HG03060 (cell line): ENCODE measurements around the gene SOWAHA.

Experiments
- ATAC-seq: cut with Tn5 transposase; IDR thresholded peaks from one replicate; pipeline ENCODE4 v1.9.1; 2021; ENCODE audit warnings: low read depth, moderate number of reproducible peaks; ENCODE audit not compliant: unreplicated experiment

SOWAHA gene

DNA sequence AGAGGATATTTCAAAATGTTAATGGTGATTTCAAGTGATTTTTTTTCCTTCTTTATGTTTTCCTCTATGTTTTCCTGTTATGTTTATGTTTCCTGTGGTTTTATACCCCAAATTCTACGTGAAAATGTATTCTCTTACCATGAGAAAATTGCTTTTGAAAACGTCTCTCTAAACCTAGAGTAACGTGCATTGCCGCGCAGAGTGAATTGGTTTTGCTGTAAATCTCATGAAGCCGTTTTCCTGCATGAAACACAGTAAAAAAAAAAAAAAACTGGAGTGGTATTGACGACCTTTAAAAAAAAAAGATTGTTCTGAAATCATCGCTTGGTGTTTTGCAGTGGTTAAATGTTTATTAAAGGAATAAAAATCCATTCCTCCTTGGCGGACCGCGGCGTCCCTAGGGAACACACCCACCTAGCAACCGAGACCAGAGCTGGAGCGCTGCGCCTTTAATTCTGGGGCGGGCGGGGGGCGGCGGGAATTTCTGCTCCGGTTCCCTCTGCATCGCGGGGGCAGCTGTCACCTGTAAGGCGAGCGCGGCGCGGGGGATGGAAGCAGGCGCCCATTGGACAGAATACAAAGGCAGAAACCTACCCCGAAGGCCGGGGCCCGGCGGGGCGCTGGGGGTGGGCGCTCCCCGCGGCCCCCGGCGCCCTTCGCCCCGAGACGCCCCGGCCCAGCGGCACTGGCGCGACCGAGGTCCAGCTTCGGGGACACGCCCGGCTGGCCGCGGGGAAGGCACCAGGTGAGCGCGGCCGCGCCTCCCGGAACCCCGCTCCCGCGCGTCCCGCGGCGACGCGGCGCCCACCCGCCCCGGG is at the start of gene SOWAHA:
TSS of gene SOWAHA (plus strand) at position 522 of the 818 bp plus-strand sequence. CDS start 320 bp downstream, outside the sequence.
- ATAC-seq = no peak

DNA sequence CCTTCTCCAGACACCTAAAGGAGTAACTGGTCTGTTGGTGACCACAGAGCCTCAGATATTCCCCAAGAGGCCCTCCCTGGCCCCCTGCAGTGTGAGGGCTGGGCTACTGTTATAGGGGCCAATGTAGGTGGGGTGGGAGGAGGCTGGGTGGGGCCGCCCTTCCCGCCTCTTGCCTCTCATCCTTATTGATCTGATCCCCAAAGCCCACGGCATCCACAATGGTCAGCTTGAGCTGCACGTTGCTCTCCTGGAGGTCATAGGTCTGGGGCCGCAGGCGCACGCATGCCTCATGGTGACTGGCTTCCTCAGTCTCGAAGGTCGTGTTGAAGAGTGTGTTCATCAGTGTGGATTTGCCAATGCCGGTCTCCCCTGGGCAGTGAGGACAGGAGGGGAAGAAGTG is 49.1 kb upstream of the SOWAHA start:
- no peak for ATAC-seq

DNA sequence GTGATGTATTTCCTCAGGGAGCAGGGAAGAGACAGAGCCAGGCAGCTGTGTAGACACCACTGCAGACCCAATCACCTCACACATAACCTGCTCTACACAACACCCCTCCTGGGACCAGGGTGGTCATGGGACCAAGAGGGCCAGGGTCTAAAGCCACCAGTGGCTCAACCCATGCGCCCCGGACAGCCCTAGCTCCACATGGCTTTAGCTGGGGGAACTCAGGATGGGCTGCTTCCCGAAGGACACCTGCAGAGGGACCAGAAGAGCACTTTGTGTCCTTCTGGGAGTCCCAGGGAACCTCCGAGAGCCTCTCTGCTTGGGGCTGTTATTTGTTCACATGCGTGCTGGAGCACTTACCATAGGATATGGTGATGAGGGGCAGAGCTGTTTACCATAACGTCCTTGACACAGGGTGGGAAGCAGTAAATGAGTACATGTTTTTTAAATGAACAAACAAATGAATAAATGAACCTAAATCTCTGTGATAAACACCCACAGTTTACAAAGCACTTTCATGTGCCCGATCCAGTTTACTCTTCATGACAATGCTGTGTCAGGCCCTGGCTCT is 48.3 kb upstream of the SOWAHA start:
- ATAC-seq = no peak

DNA sequence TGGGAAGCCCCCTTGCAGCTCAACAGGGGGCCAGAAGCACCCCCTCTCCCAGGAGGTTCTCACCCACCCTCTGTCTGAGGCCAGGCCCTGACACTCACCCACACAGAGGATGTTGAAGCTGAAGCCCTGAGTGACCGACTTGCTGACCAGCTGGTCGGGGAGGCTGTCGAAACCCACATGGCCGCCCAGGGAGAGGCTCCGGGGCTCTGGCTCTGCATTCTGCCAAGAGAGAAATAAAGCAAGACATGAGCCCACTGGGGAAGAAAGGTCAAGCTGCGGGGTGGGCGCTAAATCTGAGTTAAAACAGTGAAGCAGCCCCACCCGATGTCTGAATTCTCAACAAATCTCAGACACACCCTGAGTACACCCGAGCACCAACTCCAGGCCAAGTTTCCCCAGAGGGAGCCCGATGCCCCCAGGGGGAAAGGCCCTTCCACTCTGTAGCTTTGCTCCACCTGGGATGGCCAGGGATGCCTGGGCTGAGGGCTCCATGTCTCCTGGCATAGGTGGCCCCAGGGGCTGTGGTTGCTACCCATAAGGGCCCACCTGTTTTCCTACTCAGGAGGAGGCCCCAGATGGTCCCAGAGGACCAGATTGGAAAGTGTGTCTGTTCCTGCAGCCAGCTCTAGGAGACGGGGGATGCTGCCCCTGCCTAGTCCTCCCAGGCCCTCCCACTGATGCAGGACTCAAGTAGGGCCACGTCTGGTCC is 47.6 kb upstream of the SOWAHA start:
- no peak for ATAC-seq

DNA sequence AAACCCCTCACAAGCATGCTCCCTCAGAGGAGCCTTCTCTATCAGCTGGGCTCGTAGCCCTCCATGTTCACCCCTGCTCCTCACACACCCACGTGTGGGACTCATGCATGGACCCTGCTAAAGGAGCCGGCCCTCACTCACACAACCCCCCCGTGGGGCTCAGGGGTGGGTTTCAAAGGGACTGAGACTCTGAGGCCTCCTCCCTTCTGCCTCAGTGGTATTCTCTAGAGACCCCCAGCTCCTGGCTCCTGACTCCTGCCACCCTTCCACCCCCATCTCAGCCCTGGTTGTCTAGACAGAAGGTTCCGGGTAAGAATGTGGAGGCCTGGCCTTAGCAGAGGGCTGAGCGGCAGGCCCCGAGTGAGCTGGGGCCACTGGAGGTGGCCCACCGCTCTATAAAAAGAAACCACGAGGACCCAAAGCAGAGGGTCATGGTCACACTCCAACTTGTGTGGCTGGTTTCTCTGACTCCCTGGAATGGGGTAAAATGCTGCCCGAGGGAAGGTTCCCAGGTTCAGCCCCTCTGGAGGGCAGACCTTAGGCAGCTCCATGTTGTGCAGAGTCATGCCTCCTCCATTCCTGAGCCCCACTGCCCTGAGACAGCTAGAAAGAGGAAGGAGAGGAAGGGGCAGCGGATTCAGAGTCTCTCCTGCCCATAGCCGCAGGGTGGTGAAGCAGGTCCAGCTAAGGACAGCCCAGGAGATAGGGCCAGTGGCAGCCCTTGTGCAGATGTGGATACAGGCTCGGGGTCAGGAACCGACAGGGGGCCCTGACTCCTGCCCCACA is 46.9 kb upstream of the SOWAHA start:
- no peak for ATAC-seq

DNA sequence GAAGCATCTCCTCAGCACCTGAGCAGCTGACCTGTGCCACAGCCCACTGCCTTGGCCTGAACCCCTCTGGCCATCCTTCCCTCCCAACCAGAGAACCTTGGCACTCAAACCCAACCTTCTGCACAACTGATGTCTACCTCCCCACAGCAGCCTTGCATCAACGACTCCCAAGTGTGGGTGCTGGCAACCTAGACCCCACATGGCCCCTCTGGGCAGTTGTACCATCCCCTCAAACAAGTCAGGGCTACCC is 46.4 kb upstream of the SOWAHA start:
- no peak for ATAC-seq

DNA sequence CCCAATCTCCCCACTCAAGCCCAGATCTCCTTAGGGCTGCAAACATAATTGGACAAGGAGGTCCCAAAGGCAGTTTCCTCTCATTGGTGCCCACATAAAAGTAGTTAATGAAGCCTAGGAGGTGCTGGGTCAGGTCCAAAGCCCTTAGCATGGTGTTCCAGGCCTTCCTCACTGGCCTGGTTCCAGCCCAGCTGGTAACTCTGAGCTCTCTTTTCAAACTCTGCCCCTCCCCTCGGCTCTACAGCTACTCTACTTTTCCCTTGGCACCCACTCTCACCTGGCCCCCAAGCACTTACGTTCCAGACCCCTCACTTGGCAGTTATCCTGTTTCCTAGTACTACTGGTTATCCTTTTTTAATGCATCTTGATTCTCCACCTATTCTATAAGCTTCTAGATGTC is 46.0 kb upstream of the SOWAHA start:
- ATAC-seq = no peak

DNA sequence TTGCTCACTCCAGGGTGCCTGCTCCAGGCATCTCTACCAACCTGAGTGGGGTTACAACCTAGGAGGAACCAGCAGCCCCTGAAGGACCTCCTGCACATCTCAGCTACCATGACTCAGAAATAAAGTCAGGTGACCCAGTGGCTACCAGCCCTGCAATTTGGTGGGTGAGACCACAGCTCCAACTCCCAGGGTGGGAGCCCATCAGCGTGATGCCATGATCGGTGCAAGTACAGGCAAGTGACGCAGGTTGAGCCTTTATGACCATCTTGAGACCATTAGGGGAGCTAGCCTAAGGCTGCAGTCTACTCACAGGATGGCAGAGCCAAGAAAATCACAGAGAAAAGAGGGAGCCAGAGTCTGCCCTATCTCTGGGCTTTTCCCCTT is 44.6 kb upstream of the SOWAHA start:
- no peak for ATAC-seq

DNA sequence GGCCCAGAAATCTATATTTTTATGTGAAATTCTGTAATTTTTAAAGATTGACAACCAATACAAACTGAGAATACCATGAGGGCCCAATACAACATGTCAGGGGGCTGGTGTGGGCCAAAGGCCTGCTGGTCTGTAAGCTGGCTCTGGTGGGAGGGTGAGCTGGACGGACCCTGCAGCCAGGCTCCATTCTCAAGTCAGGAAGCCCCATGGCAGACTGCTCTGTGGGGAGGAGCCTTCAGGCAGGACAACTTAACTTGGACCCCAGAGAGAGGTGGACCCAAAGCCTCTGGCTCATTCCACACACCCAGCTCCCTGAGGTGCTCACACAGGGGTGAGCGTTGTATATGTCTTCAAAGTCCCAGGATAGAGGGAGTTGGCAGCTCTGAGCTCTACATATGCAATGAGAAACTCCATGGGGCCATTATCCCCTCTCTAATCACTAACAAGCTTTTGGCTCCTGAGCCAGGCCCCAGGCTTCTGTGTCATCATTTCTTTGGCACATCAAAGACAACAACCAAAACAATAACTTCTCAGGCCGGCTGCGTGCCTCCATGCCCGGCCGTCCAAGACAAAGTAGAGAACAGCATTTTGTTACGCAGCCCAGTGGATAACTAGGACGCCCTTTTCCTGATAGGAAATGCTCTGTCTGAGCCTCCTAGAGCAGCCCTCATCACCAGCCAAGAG is 42.5 kb upstream of the SOWAHA start:
- no peak for ATAC-seq

DNA sequence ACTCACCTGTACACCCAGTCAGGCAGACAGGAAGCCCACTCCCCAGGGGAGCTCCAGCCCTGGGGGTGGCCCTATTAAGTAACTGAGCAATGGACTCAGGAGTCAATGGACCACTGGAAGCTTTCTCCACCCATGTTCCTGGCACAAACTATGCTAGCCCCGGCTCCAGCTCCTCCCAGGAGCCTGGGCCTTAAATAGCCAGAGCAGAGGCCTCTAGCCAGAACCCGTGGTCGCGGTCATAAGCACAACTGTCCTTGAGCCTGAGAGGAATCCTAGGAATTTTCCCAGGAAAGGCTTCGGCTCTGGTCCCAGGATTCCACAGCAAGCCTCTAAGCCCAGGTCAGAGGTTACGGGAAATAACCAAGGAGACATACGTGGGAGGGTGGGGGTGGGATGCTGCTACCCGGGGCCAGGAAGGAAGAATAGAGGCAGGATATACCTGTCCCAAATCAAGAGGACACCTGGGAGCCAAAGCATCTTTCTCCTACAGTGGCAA is 41.6 kb upstream of the SOWAHA start:
- ATAC-seq = no peak

DNA sequence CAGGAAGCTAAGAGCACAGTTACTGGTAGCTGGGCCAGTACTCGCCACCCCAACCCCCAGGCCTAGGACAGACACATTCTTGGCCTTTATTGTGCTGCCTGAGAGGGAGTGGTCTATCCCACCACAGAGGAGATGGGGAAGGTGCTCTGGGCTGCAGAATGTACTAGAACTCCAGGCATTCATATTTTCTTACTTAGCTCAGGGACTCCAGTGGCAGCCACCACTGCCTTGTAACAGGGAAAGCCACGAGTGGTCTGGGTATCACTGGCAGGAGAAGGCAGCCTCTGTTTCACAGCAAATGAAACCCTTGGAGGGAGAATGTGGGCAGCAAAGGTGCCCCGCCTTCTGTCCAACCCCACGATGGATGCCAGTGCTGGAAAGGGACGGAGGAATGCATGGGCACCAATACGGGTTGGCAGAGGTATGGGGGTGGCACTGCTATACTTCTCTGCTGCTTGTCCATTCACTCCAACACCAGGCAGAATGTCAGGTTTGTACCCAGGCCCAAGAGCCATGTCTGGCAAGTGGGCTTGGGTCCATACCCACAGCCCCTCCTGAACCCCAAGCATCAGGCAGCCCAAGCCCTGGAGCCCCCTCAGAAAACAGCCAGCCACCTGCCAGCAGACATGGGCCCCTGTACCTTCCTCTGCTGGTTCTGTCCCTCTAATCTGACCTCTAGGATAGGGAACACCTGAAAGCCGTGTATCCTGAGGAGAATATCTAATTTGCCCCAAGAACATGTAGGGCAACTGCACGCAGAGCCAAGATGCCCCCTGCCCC is 40.6 kb upstream of the SOWAHA start:
- ATAC-seq = no peak

DNA sequence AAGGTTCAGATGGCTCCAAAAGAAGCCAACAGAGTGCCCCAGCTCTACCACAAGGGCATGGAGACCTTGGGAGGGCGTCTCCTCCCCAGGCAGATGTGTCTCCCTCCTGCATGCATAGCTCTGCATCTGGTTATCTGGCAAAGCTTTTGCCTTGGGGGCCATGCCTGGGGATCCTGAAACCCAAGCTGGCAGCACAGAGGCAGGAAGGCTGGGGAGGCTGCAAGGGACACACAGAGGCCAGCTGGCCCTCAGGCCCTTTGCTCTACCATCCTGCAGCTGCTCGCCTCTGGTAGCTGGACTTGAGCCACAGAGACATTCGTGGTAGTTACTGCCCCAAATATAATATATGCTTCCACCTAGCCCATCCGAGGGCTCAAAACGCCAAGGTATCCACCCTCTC is 40.0 kb upstream of the SOWAHA start:
- ATAC-seq = no peak

DNA sequence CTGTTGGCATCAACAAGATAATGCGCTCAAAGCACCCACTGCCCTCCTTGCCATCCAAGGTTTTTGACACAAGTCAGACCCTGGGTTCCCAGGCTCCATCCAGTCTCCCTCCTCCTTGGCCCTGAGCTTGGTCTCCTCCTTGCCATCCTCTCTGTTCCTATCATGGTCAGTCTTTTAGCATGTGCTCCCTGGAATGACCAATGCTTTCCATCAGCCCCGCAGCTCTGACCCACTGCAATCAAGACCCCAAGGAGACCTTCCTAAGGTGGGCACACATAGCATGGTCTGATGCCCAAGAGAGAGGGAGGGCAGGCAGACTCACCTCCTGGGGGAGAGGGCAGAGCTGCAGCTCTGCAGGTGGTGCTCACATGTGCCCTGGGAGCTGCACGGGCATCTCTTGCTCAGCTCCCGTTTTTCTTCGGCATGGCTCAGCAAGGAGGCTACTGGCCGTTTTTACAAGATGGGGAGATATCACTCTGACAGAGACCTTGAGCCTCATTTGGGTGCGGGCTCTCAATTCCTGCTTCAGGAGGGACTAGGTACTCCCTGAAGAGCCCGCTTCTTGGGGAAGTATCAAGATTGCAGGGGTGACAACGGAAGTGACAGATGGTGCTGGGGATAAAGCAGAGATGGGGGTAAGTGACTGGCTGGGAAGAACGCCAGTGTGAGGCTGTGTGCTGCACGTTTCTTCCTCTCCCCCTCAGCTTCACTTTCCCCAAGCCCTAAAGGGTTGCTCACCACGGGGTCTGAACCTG is 39.3 kb upstream of the SOWAHA start:
- ATAC-seq = no peak

DNA sequence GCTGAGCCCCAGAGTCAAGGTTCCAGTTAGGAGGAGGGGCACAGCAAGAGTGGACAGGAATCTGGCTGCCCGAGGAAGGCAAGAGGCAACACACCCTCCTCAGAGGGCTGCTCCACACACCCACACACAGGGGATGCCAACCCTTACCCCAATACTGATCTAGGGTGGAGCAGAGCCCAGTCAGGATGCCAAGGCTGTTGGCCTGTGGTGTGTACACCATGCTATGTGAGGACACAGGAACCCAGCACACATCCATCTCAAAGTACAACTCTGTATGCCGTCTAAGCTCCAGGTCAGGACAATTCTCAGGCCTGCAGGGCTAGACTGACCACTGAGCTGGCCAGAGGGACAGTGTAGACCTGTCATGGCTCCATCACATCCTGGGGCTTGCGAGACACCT is 38.7 kb upstream of the SOWAHA start:
- no peak for ATAC-seq

DNA sequence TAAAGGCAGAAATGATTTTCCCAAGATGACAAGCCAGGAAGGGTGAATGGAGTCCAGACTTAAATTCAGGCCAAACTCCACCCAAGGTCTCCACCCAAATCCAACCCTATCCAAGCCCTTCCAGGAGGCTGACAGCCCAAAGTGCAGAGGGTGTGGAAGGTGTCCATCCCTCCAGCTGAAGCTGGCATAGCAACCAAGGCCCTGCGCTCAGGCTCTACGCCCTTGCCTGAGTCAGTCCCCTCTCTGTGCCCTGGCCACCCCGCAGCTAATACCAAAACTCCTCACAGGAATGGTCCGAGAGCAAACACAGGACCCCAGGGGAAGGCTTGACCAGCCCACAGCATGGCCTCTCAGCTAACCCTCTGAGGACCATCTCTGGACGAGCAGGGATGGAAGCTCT is 38.2 kb upstream of the SOWAHA start:
- no peak for ATAC-seq

DNA sequence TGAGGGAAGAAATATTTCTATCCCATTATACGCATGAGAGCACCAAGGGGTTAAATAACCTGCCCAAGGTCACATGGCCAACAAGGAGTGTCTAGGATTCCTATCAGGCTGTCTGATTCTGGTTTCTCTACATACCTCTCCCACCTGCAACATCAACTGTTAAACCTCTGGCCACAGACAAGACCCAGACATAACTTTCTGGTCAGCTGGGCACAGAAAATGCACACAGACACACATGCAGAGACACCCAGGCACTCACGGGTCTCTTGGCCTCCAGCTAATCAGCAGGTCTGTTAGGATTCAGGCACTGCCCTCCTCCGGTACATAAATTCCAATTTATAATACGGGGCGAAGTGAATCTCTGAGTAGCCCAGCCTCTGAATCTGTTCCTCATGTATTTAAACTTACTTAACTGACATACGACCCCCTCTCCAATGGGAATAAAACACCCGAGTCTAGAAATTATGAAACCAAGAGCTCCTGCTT is 37.6 kb upstream of the SOWAHA start:
- ATAC-seq = no peak

DNA sequence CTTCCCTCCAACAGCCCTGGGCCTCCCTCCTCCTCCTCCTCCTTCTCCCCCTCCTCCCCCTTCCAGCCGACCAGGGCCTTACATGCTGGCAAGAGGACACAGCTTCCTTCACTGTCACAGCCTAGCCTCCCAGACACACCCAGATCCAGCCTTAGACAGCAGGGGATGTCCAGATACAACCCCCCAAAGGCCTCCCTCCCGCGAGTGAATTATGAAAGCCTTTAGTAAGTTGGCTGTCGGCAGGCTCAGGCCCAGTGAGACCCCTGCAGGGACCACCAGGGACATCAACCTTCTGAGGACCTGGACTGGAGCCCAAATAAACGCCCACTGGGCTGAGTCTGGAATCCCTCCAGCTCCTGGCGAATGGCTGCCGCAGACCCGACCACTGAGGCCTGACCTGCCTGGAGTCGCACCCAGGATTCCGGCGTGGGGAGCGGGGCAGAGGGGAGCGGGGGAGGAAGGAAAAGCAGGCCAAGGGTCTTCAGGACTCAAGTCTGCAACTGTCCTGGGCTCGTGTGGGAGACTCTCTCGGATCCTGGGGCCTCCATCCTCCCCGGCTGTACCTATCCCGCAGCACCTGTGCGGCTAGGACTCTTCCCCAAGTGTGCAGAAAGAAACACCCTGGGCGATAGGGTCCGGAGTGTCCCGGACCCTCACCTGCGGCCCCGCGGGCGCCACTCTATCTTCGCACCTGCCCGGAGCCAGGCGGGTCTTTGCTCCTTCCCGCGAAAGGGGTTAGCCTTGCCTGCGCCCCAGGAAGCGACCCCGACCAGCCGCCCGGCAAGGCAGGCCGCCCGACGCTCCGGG is 36.8 kb upstream of the SOWAHA start:
- no peak for ATAC-seq

DNA sequence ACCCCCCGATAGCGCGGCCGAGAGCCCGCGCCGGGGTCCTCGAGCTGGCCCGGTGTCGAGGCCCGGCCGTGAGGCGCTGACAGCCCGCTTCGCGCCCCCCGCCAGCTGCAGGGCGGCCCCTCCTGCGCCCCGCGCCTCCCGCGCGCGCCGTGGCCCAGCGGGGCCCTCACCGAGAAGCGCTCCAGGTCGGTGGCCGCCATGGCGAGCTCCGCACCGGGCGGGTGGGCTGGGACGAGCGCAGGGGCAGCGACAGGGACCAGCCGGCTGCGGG is 36.2 kb upstream of the SOWAHA start:
- no peak for ATAC-seq
